ENCODE results near the gene MAS1. TPM values are rescaled to one million over a fixed set of nuclear protein-coding genes. Genes with fewer than 3 reads are reported as not detected.
"Not testable (repeated sequence)": the region's sequence is repeated elsewhere in the genome, so short reads cannot be mapped to it uniquely, and the experiment has no call there.

Gene MAS1
- total RNA-seq, 1 experiment from 2014 or later = not detected

DNA sequence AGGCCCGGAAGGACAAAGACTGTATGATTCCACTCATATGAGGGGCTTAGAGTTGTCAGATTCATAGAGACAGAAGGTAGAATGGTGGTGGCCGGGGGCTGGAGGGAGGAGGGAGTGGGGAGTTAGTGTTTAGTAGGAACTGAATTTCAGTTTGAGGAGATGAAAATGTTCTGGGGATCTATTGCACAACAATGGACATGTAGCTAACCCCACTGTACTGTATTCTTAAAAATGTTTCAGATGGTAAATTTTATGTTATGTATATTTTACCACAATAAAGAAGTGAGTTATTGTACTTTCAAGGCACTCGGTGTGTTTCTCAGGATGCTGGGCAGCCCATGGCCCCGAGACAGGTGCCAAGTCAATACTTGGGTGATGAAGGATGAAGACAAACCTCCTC, 25.4 kb downstream of the MAS1 start:
- no peak for DNase-seq (ENCODE audit: low spot score)

- DNase-seq (ENCODE audit: low spot score) = no peak
These were observed 26.0 kb downstream of the MAS1 start for GRCh38 chr6:159916752-159917151.

DNA sequence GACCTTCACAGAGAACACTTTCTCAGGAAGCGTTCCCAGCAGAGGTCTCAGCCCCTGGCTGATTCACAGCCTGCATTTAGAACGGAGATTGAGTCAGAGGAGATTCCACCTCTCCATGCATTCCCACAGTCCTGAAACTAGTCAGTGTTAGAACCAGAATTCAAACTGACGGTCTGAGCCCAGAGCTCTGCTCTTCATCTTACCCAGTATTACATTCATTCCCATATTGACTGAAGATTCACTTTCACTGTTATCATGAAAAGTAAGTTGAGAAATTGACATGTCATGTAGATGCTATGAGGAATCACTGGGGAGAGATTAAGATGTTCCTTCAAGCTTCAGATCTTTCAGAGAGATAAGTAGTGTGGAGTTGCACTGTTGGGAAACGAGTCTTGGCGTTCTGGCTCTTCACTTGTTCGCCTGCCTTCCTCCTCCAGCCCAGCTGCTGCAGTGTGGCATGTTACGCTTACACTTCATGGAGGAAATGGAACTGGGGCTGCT, 28.3 kb downstream of the MAS1 start:
- no peak for DNase-seq (ENCODE audit: low spot score)

DNA sequence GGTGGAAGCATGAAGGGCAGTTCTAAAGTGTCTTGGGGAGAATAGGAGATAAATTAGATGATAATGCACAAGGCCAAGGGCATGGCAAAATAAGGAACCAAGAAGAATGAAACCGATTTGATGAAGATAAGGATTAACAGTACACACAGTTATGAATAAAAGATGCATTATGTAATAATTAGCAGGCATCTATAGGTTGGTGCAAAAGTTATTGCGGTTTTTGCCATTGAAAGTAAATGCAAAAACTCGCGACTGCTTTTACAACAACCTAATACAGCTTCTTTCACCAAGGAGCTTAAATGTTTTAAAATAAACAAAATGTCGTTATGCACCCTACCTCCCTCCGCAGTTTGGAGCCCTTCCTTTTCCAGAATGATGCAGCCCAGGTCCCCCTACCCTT, 29.0 kb downstream of the MAS1 start:
- no peak for DNase-seq (ENCODE audit: low spot score)

- DNase-seq (ENCODE audit: low spot score) = not testable (repeated sequence)
These were observed 33.4 kb downstream of the MAS1 start for GRCh38 chr6:159924150-159924549.

DNA sequence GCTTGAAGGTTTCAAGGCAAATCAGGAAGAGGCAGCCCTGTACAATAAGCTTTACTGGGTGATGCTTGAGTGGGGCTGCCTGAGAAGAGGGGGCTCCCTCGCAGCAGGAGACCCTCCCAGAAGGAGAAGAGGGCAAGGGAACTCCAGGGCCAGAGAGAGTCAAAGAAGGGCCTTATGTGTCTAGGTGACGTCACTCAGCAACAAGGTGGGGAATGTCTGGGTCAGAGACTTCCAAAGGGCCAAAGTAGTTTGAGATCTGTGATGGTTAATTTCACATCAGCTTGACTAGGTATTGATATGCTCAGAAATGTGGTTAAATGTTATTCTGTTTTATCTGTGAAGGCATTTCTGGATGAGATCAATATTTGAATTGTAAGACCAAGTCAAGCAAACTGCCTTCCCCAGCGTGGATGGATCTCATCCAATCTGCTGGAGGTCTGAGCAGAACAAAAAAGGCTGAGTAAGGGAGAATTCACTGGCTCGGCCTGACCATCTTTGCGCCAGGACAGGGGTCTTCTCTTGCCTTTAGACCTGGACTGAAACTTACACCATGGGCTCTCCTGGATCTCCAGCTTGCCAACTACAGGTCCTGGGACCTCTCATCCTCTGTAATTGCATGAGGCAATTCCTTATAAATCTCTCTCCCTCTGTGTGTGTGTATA, 35.9 kb downstream of the MAS1 start:
- no peak for DNase-seq (ENCODE audit: low spot score)

DNA sequence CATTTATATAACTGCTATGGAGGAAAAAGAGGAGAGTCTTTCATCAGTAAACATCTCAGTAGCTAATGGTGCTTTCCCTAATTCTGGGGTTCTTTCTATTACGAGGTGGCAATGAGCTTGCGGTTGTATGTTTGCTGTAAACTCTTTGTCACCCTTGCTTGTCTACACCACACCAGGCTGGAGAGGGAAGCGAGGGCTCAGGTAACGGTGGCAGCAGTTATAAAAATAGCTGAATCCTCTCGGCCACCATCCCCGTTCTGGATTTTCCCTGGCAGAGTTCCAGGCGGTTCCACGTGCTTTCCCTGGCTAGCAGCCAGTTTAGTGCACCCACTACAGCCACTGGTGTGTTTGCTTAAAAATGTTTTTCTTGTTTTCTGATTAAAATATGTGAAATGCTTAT, 39.0 kb downstream of the MAS1 start:
- peak; percentile 10 for DNase-seq (ENCODE audit: low spot score)

GRCh38 chr6:159931112-159931511, 40.3 kb downstream of the MAS1 start:
- DNase-seq (ENCODE audit: low spot score) = no peak

DNA sequence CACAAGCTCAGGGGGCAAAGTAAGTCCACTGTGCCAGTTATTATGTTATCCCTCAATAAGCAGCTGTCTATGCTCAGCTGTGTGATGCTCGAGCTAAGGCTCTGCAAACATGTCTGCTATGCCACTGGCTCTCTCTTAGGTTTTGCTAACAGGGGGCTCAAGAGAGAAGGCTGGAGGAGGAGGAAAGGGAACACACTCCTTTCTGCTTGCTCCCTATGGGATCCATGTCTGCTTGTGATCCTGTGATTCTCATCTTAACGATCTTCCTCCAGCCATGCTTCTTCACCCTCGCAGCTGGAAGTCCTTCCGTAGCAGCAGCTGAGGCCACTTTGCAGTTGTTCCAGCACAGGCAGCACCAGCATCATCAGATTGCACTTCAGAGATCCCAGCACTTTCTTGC, 41.1 kb downstream of the MAS1 start:
- no peak for DNase-seq (ENCODE audit: low spot score)

DNA sequence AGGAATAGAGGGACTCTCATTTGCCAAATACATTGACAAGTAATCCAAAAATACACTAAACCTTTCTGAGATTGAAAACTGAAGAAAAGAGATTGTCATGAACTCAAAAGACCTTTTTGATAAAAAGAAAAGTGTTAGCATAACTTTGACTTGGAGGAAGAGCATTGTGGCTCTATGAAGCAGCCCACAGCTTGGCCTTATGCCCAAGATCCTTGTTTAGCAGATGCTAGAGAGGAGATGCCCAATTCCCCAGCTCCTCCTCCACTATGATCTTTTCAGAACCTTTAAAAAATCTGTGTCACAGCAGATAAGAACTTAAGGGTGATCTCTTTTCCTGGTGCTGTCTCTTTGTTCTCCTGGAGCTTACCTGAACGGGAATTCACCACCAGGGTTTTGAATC, 42.3 kb downstream of the MAS1 start:
- no peak for DNase-seq (ENCODE audit: low spot score)

DNA sequence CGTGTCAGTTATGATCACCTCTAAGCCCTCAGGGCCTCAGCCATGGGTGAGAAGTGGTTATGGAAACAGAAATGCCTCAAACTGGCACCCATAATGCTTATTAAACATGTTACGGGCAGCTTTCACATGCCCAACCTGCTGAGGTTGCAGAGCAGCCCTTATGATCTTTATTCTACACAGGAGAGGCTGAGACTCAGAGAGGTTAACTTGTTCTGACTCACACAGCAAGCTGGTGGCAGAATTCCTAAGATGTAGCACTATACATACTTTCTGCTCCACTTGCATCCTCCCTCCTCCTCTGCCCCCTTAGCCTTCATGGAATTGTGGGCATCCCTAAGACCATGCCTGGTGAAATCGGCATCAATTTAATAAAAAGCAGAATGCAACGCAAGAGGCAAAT, 43.4 kb downstream of the MAS1 start:
- no peak for DNase-seq (ENCODE audit: low spot score)

- peak; percentile 6 for DNase-seq (ENCODE audit: low spot score)
These were observed 44.3 kb downstream of the MAS1 start for GRCh38 chr6:159935065-159935464.

DNA sequence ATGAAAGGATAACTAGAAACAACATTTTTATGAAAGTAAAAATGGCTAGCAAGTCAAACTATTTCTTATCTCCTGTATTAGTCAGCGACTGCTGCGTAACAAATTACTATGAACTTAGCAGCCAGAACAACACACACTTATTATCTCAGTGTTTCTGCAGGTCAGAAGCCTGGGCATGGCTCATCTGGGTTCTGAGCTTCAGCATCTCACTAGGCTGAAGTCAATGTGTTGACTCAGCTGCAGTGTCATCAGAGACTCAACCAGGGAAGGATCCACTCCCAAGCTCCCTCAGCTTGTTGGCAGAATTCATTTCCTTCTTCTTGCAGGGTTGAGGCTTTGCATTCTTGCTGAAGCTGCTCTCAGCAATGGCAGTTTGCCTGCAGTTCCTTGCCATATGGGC, 44.8 kb downstream of the MAS1 start:
- DNase-seq (ENCODE audit: low spot score) = no peak

- DNase-seq (ENCODE audit: low spot score) = no peak
These were observed 48.8 kb downstream of the MAS1 start for GRCh38 chr6:159939591-159940016.

Other genes starting within 250 kb of the MAS1 start
- gene SOD2, start 197.7 kb upstream of the MAS1 start, total RNA-seq (2014; rRNA removed; shearing (Covaris generic)) = 155 and 160 TPM in 2 replicates
- 98.3 and 115 TPM in 2 replicates for gene WTAP, start 163.5 kb upstream of the MAS1 start, total RNA-seq (2014; rRNA removed; shearing (Covaris generic))
- gene ACAT2, start 128.9 kb upstream of the MAS1 start, total RNA-seq (2014; rRNA removed; shearing (Covaris generic)) = 45.3 and 46.1 TPM in 2 replicates
- 396 and 430 TPM in 2 replicates for gene TCP1, start 101.4 kb upstream of the MAS1 start, total RNA-seq (2014; rRNA removed; shearing (Covaris generic))
- gene MRPL18, start 100.5 kb upstream of the MAS1 start, total RNA-seq (2014; rRNA removed; shearing (Covaris generic)) = 182 and 204 TPM in 2 replicates
- gene PNLDC1, start 90.7 kb upstream of the MAS1 start, total RNA-seq (2014; rRNA removed; shearing (Covaris generic)) = not detected in 2 replicates
- gene IGF2R, start 78.1 kb downstream of the MAS1 start, total RNA-seq (2014; rRNA removed; shearing (Covaris generic)) = 78.4 and 99.8 TPM in 2 replicates
- 0.07 and 0.17 TPM in 2 replicates for gene SLC22A1, start 230.8 kb downstream of the MAS1 start, total RNA-seq (2014; rRNA removed; shearing (Covaris generic))

Measured in A172 (cell line).